Calu3 (cell line): ENCODE data around the gene UNC13C. TPM values are rescaled to one million over a fixed set of nuclear protein-coding genes. Genes with fewer than 3 reads are reported as not detected.

Experiments used
- BruUV-seq: library from RNA; stranded (reverse); fragments of 400-500 nt; replicated peaks from 2 replicates; lab custom pipeline; 2021; lab: Mats Ljungman, UMichigan
- CTCF ChIA-PET: fragments of 300-600 bp; sonication (Branson Sonifier 250); formaldehyde crosslinking; loops from one replicate; lab custom pipeline; 2022; ENCODE audit warnings: antibody characterized with exemption; lab: Charles Lee
- DNase-seq: peaks from one replicate; pipeline ENCODE4 v3.0.0; 2022
- H3K27ac Mint-ChIP-seq: one replicate; pipeline ENCODE4 v1.8.0; 2022; ENCODE audit warnings: mixed read lengths; ENCODE audit not compliant: unreplicated experiment
- H3K27me3 Mint-ChIP-seq: one replicate; pipeline ENCODE4 v1.8.0; 2022; ENCODE audit warnings: mixed read lengths; ENCODE audit not compliant: unreplicated experiment
- H3K36me3 Mint-ChIP-seq: one replicate; pipeline ENCODE4 v1.8.0; 2022; ENCODE audit warnings: mild to moderate bottlenecking, moderate library complexity, mixed read lengths; ENCODE audit not compliant: insufficient read depth, unreplicated experiment
- H3K4me1 Mint-ChIP-seq: one replicate; pipeline ENCODE4 v1.8.0; 2022; ENCODE audit warnings: mild to moderate bottlenecking, low read depth, mixed read lengths; ENCODE audit not compliant: unreplicated experiment
- H3K4me3 Mint-ChIP-seq: one replicate; pipeline ENCODE4 v1.8.0; 2022; ENCODE audit warnings: mild to moderate bottlenecking, low read depth, moderate library complexity, mixed read lengths; ENCODE audit not compliant: unreplicated experiment
- H3K9me3 Mint-ChIP-seq: one replicate; pipeline ENCODE4 v1.8.0; 2022; ENCODE audit warnings: low read depth, mixed read lengths; ENCODE audit not compliant: unreplicated experiment
- intact Hi-C: fragments of 100-400 bp; cut with micrococcal nuclease; formaldehyde crosslinking; loops from one replicate; pipeline ENCODE4 v1.10.0; 2022; ENCODE audit not compliant: unreplicated experiment
- total RNA-seq: library from RNA; stranded (reverse); gene quantifications from 2 replicates; pipeline ENCODE4 v1.2.3, GENCODE V29; 2022
- TF ChIP-seq, protein P1 (sequence below): fragments of 200-600 bp; IDR thresholded peaks from one replicate; pipeline ENCODE4 v1.8.0; 2022; ENCODE audit warnings: antibody characterized with exemption; ENCODE audit not compliant: unreplicated experiment

The UNC13C gene
- total RNA-seq, 1 experiment from 2014 or later: 0.38 TPM

DNA sequence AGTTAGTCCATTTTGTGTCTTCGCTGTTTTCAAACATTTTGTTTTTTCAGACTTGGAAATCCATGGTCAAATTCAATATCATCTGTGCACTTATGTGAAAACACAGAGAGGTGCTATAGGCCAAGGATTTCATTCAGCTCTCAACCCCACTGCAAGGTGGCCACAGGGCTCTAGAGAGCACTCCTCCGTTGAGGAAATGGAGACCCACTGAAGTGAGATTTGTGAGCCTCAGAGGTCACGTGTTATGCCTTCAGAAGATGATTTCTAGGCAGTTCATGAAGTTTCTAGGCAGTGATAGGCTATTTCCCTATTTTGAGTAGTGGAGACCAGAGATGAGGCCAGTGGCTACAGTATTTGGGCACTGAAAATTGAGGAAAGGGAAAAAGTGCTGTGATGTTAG is 88.2 kb downstream of the UNC13C start:
- TF ChIP-seq, protein P1, sequence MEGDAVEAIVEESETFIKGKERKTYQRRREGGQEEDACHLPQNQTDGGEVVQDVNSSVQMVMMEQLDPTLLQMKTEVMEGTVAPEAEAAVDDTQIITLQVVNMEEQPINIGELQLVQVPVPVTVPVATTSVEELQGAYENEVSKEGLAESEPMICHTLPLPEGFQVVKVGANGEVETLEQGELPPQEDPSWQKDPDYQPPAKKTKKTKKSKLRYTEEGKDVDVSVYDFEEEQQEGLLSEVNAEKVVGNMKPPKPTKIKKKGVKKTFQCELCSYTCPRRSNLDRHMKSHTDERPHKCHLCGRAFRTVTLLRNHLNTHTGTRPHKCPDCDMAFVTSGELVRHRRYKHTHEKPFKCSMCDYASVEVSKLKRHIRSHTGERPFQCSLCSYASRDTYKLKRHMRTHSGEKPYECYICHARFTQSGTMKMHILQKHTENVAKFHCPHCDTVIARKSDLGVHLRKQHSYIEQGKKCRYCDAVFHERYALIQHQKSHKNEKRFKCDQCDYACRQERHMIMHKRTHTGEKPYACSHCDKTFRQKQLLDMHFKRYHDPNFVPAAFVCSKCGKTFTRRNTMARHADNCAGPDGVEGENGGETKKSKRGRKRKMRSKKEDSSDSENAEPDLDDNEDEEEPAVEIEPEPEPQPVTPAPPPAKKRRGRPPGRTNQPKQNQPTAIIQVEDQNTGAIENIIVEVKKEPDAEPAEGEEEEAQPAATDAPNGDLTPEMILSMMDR: no peak
- Mint-ChIP-seq H3K36me3 (no peaks in the 10 kb centered on the region), H3K27me3 (no peaks in the 10 kb centered on the region), H3K9me3 (peaks cover 6% of the 10 kb centered on the region), H3K4me3 (no peak overlapping the region), H3K27ac (no peak overlapping the region), H3K4me1 (no peaks in the 10 kb centered on the region)
- CTCF ChIA-PET: no interaction called here
- DNase-seq: no peak
- BruUV-seq: no TSS peak
- intact Hi-C loops: no loop called here

DNA sequence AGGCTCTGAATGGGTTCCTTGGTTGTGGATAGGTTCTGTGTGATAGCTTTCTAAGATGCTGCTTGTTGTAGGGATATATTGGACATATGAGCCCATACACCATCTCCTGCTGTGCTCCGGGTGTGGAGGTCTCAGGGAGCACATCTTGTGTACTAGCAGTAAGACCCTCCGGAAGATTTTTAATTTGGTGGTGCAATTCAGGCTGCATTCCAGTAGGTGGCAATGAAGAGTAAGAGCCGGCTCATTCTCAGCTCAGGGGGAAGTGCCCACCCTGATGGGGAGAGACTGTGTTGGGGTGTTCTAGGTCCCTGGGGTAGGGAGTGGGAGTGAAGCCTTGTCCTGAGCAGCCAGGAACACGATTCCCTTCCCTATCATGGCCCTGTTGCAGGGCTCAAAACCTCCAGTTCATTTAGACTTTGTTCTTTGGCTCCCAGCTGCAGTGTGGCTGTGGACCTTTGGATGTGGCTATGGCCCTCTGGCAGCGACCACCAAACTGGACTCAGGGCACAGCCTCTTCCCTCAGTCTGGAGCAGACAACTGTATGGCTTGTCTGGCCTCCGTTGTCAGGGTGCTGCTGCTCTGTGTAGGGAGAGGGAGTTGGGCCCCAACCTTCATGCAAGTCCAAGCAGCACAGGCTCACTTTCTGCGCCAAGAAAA is 104.7 kb downstream of the UNC13C start:
- Mint-ChIP-seq H3K4me3 (no peak overlapping the region), H3K27me3 (no peaks in the 10 kb centered on the region), H3K36me3 (no peaks in the 10 kb centered on the region), H3K9me3 (peaks cover 5% of the 10 kb centered on the region), H3K4me1 (no peaks in the 10 kb centered on the region), H3K27ac (no peak overlapping the region)
- intact Hi-C loops: loop anchor here (2.0 to 10.0 kb wide), 3 partner anchors 192 to 1086 kb away; no protein-coding TSS in a partner anchor
- CTCF ChIA-PET: interaction anchor here (1.0 kb wide), 1 partner anchor 12 kb away, joined by 5 read pairs; no protein-coding TSS in a partner anchor
- no TSS peak for BruUV-seq
- peak; percentile 20 for DNase-seq
- TF ChIP-seq, protein P1: peak; percentile 87

GRCh38 chr15:54083501-54083900 is 105.3 kb downstream of the UNC13C start:
- BruUV-seq: no TSS peak
- DNase-seq: no peak
- Mint-ChIP-seq H3K36me3 (no peaks in the 10 kb centered on the region), H3K4me3 (no peak overlapping the region), H3K4me1 (no peaks in the 10 kb centered on the region), H3K27ac (no peak overlapping the region), H3K27me3 (no peaks in the 10 kb centered on the region), H3K9me3 (peaks cover 5% of the 10 kb centered on the region)
- intact Hi-C loops: loop anchor here (2.0 to 10.0 kb wide), 3 partner anchors 191 to 1085 kb away; no protein-coding TSS in a partner anchor
- CTCF ChIA-PET: interaction anchor here (1.0 kb wide), 1 partner anchor 12 kb away, joined by 5 read pairs; no protein-coding TSS in a partner anchor
- TF ChIP-seq, protein P1: no peak

GRCh38 chr15:54083991-54084390 is 105.8 kb downstream of the UNC13C start:
- no TSS peak for BruUV-seq
- Mint-ChIP-seq H3K9me3 (peaks cover 5% of the 10 kb centered on the region), H3K27ac (no peak overlapping the region), H3K36me3 (no peaks in the 10 kb centered on the region), H3K4me1 (no peaks in the 10 kb centered on the region), H3K4me3 (no peak overlapping the region), H3K27me3 (no peaks in the 10 kb centered on the region)
- intact Hi-C loops: loop anchor here (2.0 to 10.0 kb wide), 3 partner anchors 191 to 1085 kb away; no protein-coding TSS in a partner anchor
- CTCF ChIA-PET: no interaction called here
- no peak for DNase-seq
- TF ChIP-seq, protein P1: no peak
